ENCODE results near the gene PELI2.

PELI2 gene

GRCh38 chr14:56170877-56171422 is 52.7 kb downstream of the PELI2 start:
- H3K4me3 ChIP-seq (ENCODE audit: low read depth, low read length): no peak overlapping the region
- in situ Hi-C loops (cut with HindIII; ENCODE audit: low sequenced_read_pairs): no loop called here
- TF ChIP-seq CTCF (IDR thresholded peaks at IDR 0.05; ENCODE audit: low read depth, low read length, missing control alignments): no peak
- DNase-seq (ENCODE audit: low read depth): no peak

GRCh38 chr14:56172074-56172473 is 53.9 kb downstream of the PELI2 start:
- no peak for TF ChIP-seq CTCF (IDR thresholded peaks at IDR 0.05; ENCODE audit: low read depth, low read length, missing control alignments)
- no peak overlapping the region for H3K4me3 ChIP-seq (ENCODE audit: low read depth, low read length)
- no peak for DNase-seq (ENCODE audit: low read depth)
- in situ Hi-C loops (cut with HindIII; ENCODE audit: low sequenced_read_pairs): no loop called here

GRCh38 chr14:56172571-56172971 is 54.4 kb downstream of the PELI2 start:
- DNase-seq (ENCODE audit: low read depth): peak; percentile 73
- no peak overlapping the region for H3K4me3 ChIP-seq (ENCODE audit: low read depth, low read length)
- in situ Hi-C loops (cut with HindIII; ENCODE audit: low sequenced_read_pairs): no loop called here
- no peak for TF ChIP-seq CTCF (IDR thresholded peaks at IDR 0.05; ENCODE audit: low read depth, low read length, missing control alignments)

- no peak for TF ChIP-seq CTCF (IDR thresholded peaks at IDR 0.05; ENCODE audit: low read depth, low read length, missing control alignments)
- no peak overlapping the region for H3K4me3 ChIP-seq (ENCODE audit: low read depth, low read length)
- in situ Hi-C loops (cut with HindIII; ENCODE audit: low sequenced_read_pairs): no loop called here
- no peak for DNase-seq (ENCODE audit: low read depth)
Measured at GRCh38 chr14:56173365-56173922, 55.2 kb downstream of the PELI2 start.

- H3K4me3 ChIP-seq (ENCODE audit: low read depth, low read length): no peak overlapping the region
- TF ChIP-seq CTCF (IDR thresholded peaks at IDR 0.05; ENCODE audit: low read depth, low read length, missing control alignments): no peak
- in situ Hi-C loops (cut with HindIII; ENCODE audit: low sequenced_read_pairs): no loop called here
- DNase-seq (ENCODE audit: low read depth): no peak
Measured at GRCh38 chr14:56175773-56176172, 57.6 kb downstream of the PELI2 start.

- in situ Hi-C loops (cut with HindIII; ENCODE audit: low sequenced_read_pairs): no loop called here
- no peak overlapping the region for H3K4me3 ChIP-seq (ENCODE audit: low read depth, low read length)
- DNase-seq (ENCODE audit: low read depth): no peak
- no peak for TF ChIP-seq CTCF (IDR thresholded peaks at IDR 0.05; ENCODE audit: low read depth, low read length, missing control alignments)
Measured at GRCh38 chr14:56176530-56176929, 58.3 kb downstream of the PELI2 start.
